NCI-H748 (cell line): ENCODE results near the gene FNIP2.
"Not testable (repeated sequence)": the region's sequence is repeated elsewhere in the genome, so short reads cannot be mapped to it uniquely, and the experiment has no call there.

Experiments
- DNase-seq: peaks from one replicate; lab custom pipeline; 2025; ENCODE audit not compliant: unreplicated experiment; lab: John Stamatoyannopoulos, UW

Gene FNIP2

DNA sequence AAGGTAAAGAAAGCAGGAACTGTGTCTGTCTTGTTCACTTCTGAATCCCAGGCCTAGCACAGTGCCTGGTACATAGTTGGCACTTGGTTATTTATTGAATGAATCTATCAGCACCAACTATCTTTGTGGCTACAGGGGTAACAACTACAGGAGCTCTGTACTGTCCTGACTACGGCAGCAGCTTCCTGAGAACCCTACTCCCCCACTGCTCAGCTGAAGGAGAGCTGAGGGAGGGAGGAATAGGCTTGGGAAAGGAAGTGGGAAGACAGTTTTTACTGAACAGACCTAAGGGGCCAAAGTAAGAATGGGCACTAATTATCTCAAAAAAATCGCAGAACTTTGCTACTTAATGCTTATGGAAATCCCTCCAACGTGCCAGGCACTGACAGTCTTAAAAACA, 178.0 kb downstream of the FNIP2 start:
- no peak for DNase-seq

DNA sequence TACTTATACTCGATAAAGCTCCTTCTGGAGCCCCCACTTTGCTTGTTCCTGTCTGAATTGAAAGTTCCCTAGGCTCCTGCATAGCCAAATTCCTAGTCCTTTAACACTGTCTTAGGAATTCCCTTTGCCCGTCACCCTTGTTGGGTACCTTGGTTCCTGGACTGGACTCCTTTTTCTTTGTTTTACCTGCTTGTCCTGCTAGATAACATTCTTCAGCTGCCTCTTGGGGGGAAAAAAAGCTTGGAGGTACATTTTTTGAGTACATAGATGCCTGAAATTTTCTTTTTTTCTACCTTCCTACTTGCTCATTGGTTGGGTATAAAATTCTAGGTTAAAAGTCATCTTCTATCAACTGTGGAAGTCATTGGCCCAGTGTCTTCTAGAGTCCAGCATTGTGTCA, 179.2 kb downstream of the FNIP2 start:
- no peak for DNase-seq

DNA sequence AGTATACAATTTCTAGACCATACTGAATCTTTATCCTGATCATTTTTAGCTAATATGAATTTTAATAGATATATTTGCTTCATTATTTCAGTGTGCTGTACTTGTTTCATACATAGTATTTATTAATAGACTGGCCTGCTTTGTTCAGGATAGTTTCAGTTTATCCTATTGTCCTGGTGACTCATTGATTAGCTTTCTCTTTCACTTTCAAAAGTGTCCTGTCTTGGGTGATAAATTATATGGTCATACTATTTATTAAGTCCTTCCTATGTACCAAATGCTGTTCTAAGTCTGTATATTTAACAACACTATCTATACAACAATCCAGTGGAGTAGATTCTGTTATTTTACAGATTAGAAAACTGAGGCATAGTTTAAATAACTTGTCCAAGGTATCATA, 180.3 kb downstream of the FNIP2 start:
- no peak for DNase-seq

DNA sequence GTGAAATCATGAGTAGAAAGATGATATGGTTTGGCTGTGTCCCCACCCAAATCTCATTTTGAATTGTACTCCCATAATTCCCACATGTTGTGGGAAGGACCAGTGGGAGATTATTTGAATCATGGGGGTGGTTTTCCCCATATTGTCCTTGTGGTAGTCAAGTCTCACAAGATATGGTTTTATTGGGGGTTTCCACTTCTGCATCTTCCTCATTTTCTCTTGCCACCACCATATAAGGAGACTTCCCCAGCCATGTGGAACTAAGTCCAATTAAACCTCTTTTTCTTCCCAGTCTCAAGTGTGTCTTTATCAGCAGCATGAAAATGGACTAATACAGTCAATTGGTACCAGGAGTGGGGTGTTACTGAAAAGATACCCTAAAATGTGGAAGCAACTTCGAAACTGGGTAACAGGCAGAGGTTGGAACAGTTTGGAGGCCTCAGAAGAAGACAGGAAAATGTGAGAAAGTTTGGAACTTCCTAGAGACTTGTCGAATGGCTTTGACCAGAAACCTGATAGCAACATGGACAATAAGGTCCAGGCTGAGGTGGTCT, 183.5 kb downstream of the FNIP2 start:
- DNase-seq, result not testable (repeated sequence)

GRCh38 chr4:158956345-158956744, 187.5 kb downstream of the FNIP2 start:
- not testable (repeated sequence) for DNase-seq

- not testable (repeated sequence) for DNase-seq
Measured at GRCh38 chr4:158956918-158957317, 188.1 kb downstream of the FNIP2 start.
